ENCODE results near the gene ABCC11.

- TF ChIP-seq POLR2AphosphoS5 (IDR thresholded peaks at IDR 0.05; ENCODE audit: low read depth, low read length): no peak
- no peak for TF ChIP-seq POLR2A (IDR thresholded peaks at IDR 0.05; ENCODE audit: low read depth, low read length)
Observed at GRCh38 chr16:48250520-48251278, 3.4 kb upstream of the ABCC11 start.

Measured in GM12892 (cell line).